HEK293 (cell line): Measurements from ENCODE around the gene LHFPL3.

ENCODE experiments used
- CTCF ChIA-PET: fragments of 350-600 bp; formaldehyde crosslinking; extraction: SDS; loops from one replicate; lab custom pipeline; 2021; ENCODE audit warnings: antibody characterized with exemption; lab: Yijun Ruan, JAX
- POLR2A ChIA-PET: fragments of 300-600 bp; formaldehyde crosslinking; extraction: SDS; loops from one replicate; lab custom pipeline; 2020; ENCODE audit warnings: antibody characterized with exemption, inconsistent platforms; lab: Yijun Ruan, JAX
- H3K27ac ChIP-seq: fragments of 200-500 bp; sonication (Bioruptor generic); 2 replicates; pipeline ENCODE4 v1.5.1; 2014; ENCODE audit warnings: low read depth, low read length, control low read depth, inconsistent platforms; ENCODE audit errors: extremely low read depth
- H3K36me3 ChIP-seq, 2 experiments: fragments of 200-500 bp in 1 of 2; sonication (Bioruptor generic) in 1 of 2; 1 replicate in 1 of 2; 2 replicates in 1 of 2; pipeline ENCODE4 v1.5.1; 2014 to 2017; ENCODE audit warnings: inconsistent platforms in 2 of 2, low read length in 2 of 2; ENCODE audit not compliant: control insufficient read depth in 2 of 2, insufficient read depth in 1 of 2
- H3K4me1 ChIP-seq: fragments of 200-500 bp; sonication (Bioruptor generic); 2 replicates; pipeline ENCODE4 v1.5.1; 2014; ENCODE audit warnings: mild to moderate bottlenecking, low read length, inconsistent platforms; ENCODE audit not compliant: control insufficient read depth, insufficient read depth
- H3K4me3 ChIP-seq: 2 replicates; pipeline ENCODE4 v1.5.1; 2011; ENCODE audit warnings: low read depth, mild to moderate bottlenecking, control low read depth, low read length, moderate library complexity
- H3K9me3 ChIP-seq: fragments of 200-500 bp; sonication (Bioruptor generic); 2 replicates; pipeline ENCODE4 v1.5.1; 2014; ENCODE audit warnings: low read depth, low read length, inconsistent platforms; ENCODE audit not compliant: control insufficient read depth, insufficient read depth
- CTCF ChIP-seq: fragments of 450-650 bp; formaldehyde crosslinking; IDR thresholded peaks from 2 replicates; pipeline ENCODE4 v1.5.1; 2016; ENCODE audit warnings: missing biosample characterization, missing genetic modification characterization
- ELK4 ChIP-seq: IDR thresholded peaks from 2 replicates; pipeline ENCODE4 v1.6.1; 2011; ENCODE audit warnings: mild to moderate bottlenecking, low read depth, low read length, borderline replicate concordance
- FEZF1 ChIP-seq: fragments of 450-650 bp; formaldehyde crosslinking; IDR thresholded peaks from 2 replicates; pipeline ENCODE4 v1.5.1; 2016; ENCODE audit warnings: missing biosample characterization, missing genetic modification characterization
- HOXA7 ChIP-seq: sonication (generic); formaldehyde crosslinking; IDR thresholded peaks from 2 replicates; pipeline ENCODE4 v1.8.1; 2022; ENCODE audit warnings: missing genetic modification reagents, borderline replicate concordance
- MYNN ChIP-seq: fragments of 450-650 bp; formaldehyde crosslinking; IDR thresholded peaks from 2 replicates; pipeline ENCODE4 v1.5.1; 2016; ENCODE audit warnings: missing biosample characterization, missing genetic modification characterization, borderline replicate concordance
- ZBTB21 ChIP-seq: fragments of 450-650 bp; formaldehyde crosslinking; IDR thresholded peaks from 2 replicates; pipeline ENCODE4 v1.5.1; 2017; ENCODE audit warnings: missing biosample characterization, missing genetic modification characterization
- ZEB2 ChIP-seq: fragments of 450-650 bp; formaldehyde crosslinking; IDR thresholded peaks from 2 replicates; pipeline ENCODE4 v1.5.1; 2016; ENCODE audit warnings: missing biosample characterization, missing genetic modification characterization
- ZFP3 ChIP-seq: fragments of 450-650 bp; formaldehyde crosslinking; IDR thresholded peaks from 2 replicates; pipeline ENCODE4 v1.5.1; 2016; ENCODE audit warnings: low read depth, missing biosample characterization, missing genetic modification characterization
- ZNF24 ChIP-seq: fragments of 450-650 bp; formaldehyde crosslinking; IDR thresholded peaks from 2 replicates; pipeline ENCODE4 v1.5.1; 2016; ENCODE audit warnings: missing biosample characterization, missing genetic modification characterization
- ZNF510 ChIP-seq: fragments of 450-650 bp; formaldehyde crosslinking; IDR thresholded peaks from 2 replicates; pipeline ENCODE4 v1.5.1; 2018; ENCODE audit warnings: mild to moderate bottlenecking, missing genetic modification characterization, missing biosample characterization; ENCODE audit not compliant: insufficient replicate concordance
- ZNF544 ChIP-seq: fragments of 450-650 bp; formaldehyde crosslinking; IDR thresholded peaks from 2 replicates; pipeline ENCODE4 v1.5.0; 2017; ENCODE audit warnings: missing biosample characterization, missing genetic modification characterization
- ZNF76 ChIP-seq: fragments of 450-650 bp; formaldehyde crosslinking; IDR thresholded peaks from 2 replicates; pipeline ENCODE4; 2016; ENCODE audit warnings: low read depth, missing biosample characterization, missing genetic modification characterization, borderline replicate concordance
- ZNF791 ChIP-seq: fragments of 450-650 bp; formaldehyde crosslinking; IDR thresholded peaks from 2 replicates; pipeline ENCODE4 v1.5.1; 2016; ENCODE audit warnings: missing biosample characterization, missing genetic modification characterization
- TF ChIP-seq, protein P1 (sequence below): fragments of 450-650 bp; formaldehyde crosslinking; IDR thresholded peaks from 2 replicates; pipeline ENCODE4 v1.5.1; 2016; ENCODE audit warnings: missing biosample characterization, missing genetic modification characterization
- TF ChIP-seq, protein P2 (sequence below): fragments of 450-650 bp; formaldehyde crosslinking; IDR thresholded peaks from 2 replicates; pipeline ENCODE4 v1.5.1; 2016; ENCODE audit warnings: missing biosample characterization, missing genetic modification characterization
- TF ChIP-seq, protein P3 (sequence below): fragments of 450-650 bp; formaldehyde crosslinking; IDR thresholded peaks from 2 replicates; pipeline ENCODE4 v1.5.1; 2016; ENCODE audit warnings: missing biosample characterization, missing genetic modification characterization

Gene LHFPL3

DNA sequence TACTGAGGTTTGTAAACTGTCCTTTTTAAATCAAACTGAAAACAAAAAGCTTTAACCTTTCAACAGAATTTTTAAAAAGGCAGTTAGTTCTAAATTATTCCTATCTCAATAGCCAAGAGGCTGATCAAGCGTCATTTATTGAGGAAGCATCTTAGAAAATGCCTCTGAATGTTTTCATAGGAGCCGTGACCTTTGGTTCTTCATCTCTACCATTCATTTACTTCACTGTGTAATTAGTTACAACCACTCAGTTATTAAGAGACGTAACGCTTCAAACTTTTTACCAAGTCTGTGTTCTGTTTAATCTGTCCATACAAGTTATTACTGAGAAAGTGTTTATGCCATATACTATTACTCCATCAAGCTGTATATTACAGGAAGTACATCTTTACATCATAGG lies 578.2 kb downstream of the LHFPL3 start (continued):
- TF ChIP-seq, protein P1, sequence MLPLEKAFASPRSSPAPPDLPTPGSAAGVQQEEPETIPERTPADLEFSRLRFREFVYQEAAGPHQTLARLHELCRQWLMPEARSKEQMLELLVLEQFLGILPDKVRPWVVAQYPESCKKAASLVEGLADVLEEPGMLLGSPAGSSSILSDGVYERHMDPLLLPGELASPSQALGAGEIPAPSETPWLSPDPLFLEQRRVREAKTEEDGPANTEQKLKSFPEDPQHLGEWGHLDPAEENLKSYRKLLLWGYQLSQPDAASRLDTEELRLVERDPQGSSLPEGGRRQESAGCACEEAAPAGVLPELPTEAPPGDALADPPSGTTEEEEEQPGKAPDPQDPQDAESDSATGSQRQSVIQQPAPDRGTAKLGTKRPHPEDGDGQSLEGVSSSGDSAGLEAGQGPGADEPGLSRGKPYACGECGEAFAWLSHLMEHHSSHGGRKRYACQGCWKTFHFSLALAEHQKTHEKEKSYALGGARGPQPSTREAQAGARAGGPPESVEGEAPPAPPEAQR (tag by site-specific recombination), result no peak
- no peak for TF ChIP-seq CTCF (tag by site-specific recombination)
- TF ChIP-seq ZEB2 (tag by site-specific recombination), result no peak
- TF ChIP-seq ZFP3 (tag by site-specific recombination), result no peak

DNA sequence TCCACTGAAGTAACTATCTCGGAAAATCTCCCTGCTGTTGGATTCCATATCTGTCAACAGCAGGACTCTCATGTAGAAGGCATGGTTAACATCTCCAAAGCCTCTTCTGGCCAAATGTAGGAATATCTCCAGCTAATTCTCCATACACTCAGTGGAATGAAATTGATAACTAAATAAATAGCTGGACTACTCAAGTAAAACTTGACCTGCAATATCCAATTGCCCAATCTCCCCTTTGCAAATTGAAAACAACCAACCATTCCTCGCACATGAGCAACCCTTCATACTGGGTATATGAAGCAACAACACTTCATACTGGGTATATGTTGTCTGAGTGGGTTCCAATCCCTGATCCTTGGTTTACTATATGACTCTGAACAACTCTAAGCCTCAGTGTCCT lies 580.2 kb downstream of the LHFPL3 start:
- no peak for TF ChIP-seq FEZF1 (tag by site-specific recombination)
- no peak for TF ChIP-seq ZNF24 (tag by site-specific recombination)
- no peak overlapping the region for H3K4me3 ChIP-seq
- H3K4me1 ChIP-seq, result no peaks in the 10 kb centered on the region
- CTCF ChIA-PET, result interaction anchor here (0.6 to 4.4 kb wide), 3 partner anchors 10 to 34 kb away, joined by 6 to 24 read pairs (median 24); no protein-coding TSS in a partner anchor
- no peaks in the 10 kb centered on the region for H3K9me3 ChIP-seq
- no peaks in the 10 kb centered on the region for H3K36me3 ChIP-seq
- no peak overlapping the region for H3K27ac ChIP-seq
- POLR2A ChIA-PET, result no interaction called here

GRCh38 chr7:104909096-104909495 lies 580.7 kb downstream of the LHFPL3 start:
- Histone ChIP-seq H3K27ac (no peak overlapping the region), H3K4me3 (no peak overlapping the region), H3K9me3 (no peaks in the 10 kb centered on the region), H3K36me3 (no peaks in the 10 kb centered on the region), H3K4me1 (no peaks in the 10 kb centered on the region)
- CTCF ChIA-PET, result interaction anchor here (0.8 to 4.4 kb wide), 3 partner anchors 10 to 677 kb away, joined by 3 to 24 read pairs (median 24); no protein-coding TSS in a partner anchor
- POLR2A ChIA-PET, result no interaction called here
- TF ChIP-seq ZBTB21, result no peak
- TF ChIP-seq, protein P2, sequence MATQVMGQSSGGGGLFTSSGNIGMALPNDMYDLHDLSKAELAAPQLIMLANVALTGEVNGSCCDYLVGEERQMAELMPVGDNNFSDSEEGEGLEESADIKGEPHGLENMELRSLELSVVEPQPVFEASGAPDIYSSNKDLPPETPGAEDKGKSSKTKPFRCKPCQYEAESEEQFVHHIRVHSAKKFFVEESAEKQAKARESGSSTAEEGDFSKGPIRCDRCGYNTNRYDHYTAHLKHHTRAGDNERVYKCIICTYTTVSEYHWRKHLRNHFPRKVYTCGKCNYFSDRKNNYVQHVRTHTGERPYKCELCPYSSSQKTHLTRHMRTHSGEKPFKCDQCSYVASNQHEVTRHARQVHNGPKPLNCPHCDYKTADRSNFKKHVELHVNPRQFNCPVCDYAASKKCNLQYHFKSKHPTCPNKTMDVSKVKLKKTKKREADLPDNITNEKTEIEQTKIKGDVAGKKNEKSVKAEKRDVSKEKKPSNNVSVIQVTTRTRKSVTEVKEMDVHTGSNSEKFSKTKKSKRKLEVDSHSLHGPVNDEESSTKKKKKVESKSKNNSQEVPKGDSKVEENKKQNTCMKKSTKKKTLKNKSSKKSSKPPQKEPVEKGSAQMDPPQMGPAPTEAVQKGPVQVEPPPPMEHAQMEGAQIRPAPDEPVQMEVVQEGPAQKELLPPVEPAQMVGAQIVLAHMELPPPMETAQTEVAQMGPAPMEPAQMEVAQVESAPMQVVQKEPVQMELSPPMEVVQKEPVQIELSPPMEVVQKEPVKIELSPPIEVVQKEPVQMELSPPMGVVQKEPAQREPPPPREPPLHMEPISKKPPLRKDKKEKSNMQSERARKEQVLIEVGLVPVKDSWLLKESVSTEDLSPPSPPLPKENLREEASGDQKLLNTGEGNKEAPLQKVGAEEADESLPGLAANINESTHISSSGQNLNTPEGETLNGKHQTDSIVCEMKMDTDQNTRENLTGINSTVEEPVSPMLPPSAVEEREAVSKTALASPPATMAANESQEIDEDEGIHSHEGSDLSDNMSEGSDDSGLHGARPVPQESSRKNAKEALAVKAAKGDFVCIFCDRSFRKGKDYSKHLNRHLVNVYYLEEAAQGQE (tag by site-specific recombination), result no peak
- no peak for TF ChIP-seq HOXA7 (CRISPR knock-in tag)
- TF ChIP-seq, protein P3, sequence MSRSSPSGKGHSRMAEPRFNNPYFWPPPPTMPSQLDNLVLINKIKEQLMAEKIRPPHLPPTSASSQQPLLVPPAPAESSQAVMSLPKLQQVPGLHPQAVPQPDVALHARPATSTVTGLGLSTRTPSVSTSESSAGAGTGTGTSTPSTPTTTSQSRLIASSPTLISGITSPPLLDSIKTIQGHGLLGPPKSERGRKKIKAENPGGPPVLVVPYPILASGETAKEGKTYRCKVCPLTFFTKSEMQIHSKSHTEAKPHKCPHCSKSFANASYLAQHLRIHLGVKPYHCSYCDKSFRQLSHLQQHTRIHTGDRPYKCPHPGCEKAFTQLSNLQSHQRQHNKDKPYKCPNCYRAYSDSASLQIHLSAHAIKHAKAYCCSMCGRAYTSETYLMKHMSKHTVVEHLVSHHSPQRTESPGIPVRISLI, result no peak
- no peak for TF ChIP-seq ZNF76 (tag by site-specific recombination)
- no peak for TF ChIP-seq MYNN (tag by site-specific recombination)
- TF ChIP-seq ZNF510 (tag by site-specific recombination), result no peak
- TF ChIP-seq ZNF544 (tag by site-specific recombination), result no peak
- no peak for TF ChIP-seq ELK4
- TF ChIP-seq ZNF791, result no peak
